Prostate gland (tissue), 2 donors: ENCODE results near the gene SLC35A3. TPM values are rescaled to one million over a fixed set of nuclear protein-coding genes. Genes with fewer than 3 reads are reported as not detected.
"Not testable (repeated sequence)": the region's sequence is repeated elsewhere in the genome, so short reads cannot be mapped to it uniquely, and the experiment has no call there.

Experiments
- DNase-seq: peaks from one replicate; pipeline ENCODE4 v3.0.0-alpha.2; 2019; ENCODE audit warnings: low spot score
- H3K27ac ChIP-seq, 2 donors: fragments of 200-600 bp; sonication (generic); 2 replicates each; pipeline ENCODE4 v1.5.1; 2017 to 2019
- H3K27me3 ChIP-seq: fragments of 200-600 bp; sonication (generic); replicated peaks from 2 replicates; pipeline ENCODE4 v1.5.1; 2019; ENCODE audit not compliant: insufficient read depth
- H3K36me3 ChIP-seq, 2 donors: fragments of 200-600 bp; sonication (generic); 1 replicate in 1 of 2; 2 replicates in 1 of 2; pipeline versions ENCODE4 v1.5.1 to v1.8.1; 2017 to 2019
- H3K4me1 ChIP-seq: fragments of 200-600 bp; sonication (generic); replicated peaks from 2 replicates; pipeline ENCODE4 v1.5.1; 2019
- H3K4me3 ChIP-seq, 2 donors: fragments of 200-600 bp; sonication (generic); 2 replicates each; pipeline ENCODE4 v1.5.1; 2017 to 2019
- H3K9me3 ChIP-seq: fragments of 200-600 bp; sonication (generic); 2 replicates; pipeline ENCODE4 v1.5.1; 2017
- POLR2A ChIP-seq: fragments of 450-650 bp; IDR thresholded peaks from one replicate; pipeline ENCODE4 v1.6.1; 2016; ENCODE audit warnings: antibody characterized with exemption, mild to moderate bottlenecking
- POLR2AphosphoS5 ChIP-seq: sonication (generic); formaldehyde crosslinking; IDR thresholded peaks from one replicate; pipeline ENCODE4 v1.6.1; 2017; ENCODE audit warnings: antibody characterized with exemption
- WGBS: methylation state at CpG from one replicate; pipeline ENCODE4 v1.1.5; 2018; 5-methylcytosine and 5-hydroxymethylcytosine counted together
- intact Hi-C: fragments of 100-400 bp; cut with DNase I; formaldehyde crosslinking; loops from one replicate; pipeline ENCODE4 v1.14.2; 2022
- total RNA-seq, 2 donors: library from RNA; depleted of rRNA; stranded (reverse); fragments of >200 nt; gene quantifications; one replicate each; pipeline ENCODE4 v1.1.0, GENCODE V29; 2016
- TF ChIP-seq, protein P1 (sequence below), 4 experiments: fragments of 200-600 bp in 2 of 4; fragments of 450-650 bp in 2 of 4; sonication (generic) in 2 of 4; IDR thresholded peaks; 1 replicate in 3 of 4; 2 replicates in 1 of 4; pipeline ENCODE4 v1.5.1; 2016 to 2019; ENCODE audit warnings: antibody characterized with exemption in 4 of 4, mild to moderate bottlenecking in 2 of 4, moderate library complexity in 2 of 4

Gene SLC35A3
- total RNA-seq, 2 donors from 2014 or later: 32.0 to 79.5 TPM

DNA sequence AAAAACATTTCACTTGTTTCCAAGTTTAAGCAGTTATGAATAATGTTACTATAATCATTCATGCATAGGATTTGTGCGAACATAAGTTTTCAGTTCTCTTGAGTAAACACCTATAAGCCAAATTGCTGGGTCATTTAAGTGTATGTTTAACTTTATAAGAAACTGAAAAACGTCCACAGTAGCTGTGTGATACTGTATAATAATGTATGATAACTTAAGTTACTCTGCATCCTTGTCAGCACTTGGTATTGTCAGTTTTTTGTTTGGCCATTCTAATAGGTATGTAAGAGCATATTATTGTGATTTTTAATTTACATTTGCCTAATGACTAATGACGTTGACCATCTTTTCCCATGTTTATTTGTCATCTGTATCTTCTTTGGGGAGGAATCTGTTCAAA lies 14.4 kb upstream of the SLC35A3 start:
- no peak overlapping the region for H3K4me3 ChIP-seq
- H3K27ac ChIP-seq: no peak overlapping the region
- intact Hi-C loops: no loop called here
- no peaks in the 10 kb centered on the region for H3K9me3 ChIP-seq
- no peak for DNase-seq
- TF ChIP-seq POLR2A: no peak
- TF ChIP-seq, protein P1, sequence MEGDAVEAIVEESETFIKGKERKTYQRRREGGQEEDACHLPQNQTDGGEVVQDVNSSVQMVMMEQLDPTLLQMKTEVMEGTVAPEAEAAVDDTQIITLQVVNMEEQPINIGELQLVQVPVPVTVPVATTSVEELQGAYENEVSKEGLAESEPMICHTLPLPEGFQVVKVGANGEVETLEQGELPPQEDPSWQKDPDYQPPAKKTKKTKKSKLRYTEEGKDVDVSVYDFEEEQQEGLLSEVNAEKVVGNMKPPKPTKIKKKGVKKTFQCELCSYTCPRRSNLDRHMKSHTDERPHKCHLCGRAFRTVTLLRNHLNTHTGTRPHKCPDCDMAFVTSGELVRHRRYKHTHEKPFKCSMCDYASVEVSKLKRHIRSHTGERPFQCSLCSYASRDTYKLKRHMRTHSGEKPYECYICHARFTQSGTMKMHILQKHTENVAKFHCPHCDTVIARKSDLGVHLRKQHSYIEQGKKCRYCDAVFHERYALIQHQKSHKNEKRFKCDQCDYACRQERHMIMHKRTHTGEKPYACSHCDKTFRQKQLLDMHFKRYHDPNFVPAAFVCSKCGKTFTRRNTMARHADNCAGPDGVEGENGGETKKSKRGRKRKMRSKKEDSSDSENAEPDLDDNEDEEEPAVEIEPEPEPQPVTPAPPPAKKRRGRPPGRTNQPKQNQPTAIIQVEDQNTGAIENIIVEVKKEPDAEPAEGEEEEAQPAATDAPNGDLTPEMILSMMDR (IDR thresholded peaks at IDR 0.05): no peak
- TF ChIP-seq POLR2AphosphoS5: no peak
- 83% methylated on average over 3 of the region's 3 CpGs for WGBS
- H3K27me3 ChIP-seq: no peaks in the 10 kb centered on the region
- no peaks in the 10 kb centered on the region for H3K36me3 ChIP-seq
- no peaks in the 10 kb centered on the region for H3K4me1 ChIP-seq

DNA sequence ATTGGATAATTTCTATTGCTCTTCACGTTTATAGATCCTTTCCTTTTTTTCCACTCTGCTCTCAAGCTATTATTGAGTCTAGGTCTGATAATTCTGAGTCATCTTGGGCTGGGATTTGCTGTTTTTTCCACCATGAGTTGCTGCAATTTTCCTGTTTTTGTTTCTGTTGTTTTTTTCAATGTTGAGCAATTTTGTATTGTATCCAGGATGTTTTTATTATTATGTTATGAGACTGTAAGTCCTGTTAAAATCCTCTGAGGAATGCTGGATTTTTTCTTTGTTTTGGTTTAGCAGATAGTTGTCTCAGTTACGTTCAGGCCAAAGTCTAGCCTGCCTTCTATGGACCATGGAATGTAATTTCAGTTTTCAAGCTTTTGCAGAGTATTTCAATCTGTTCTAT lies 13.0 kb upstream of the SLC35A3 start:
- Histone ChIP-seq H3K4me1 (no peaks in the 10 kb centered on the region), H3K9me3 (no peaks in the 10 kb centered on the region), H3K27me3 (no peaks in the 10 kb centered on the region), H3K36me3 (no peaks in the 10 kb centered on the region), H3K4me3 (no peak overlapping the region), H3K27ac (no peak overlapping the region)
- WGBS: 45% methylated on average over 2 of the region's 2 CpGs
- no peak for DNase-seq
- intact Hi-C loops: no loop called here
- TF ChIP-seq, protein P1 (IDR thresholded peaks at IDR 0.05): no peak
- no peak for TF ChIP-seq POLR2AphosphoS5
- TF ChIP-seq POLR2A: no peak

DNA sequence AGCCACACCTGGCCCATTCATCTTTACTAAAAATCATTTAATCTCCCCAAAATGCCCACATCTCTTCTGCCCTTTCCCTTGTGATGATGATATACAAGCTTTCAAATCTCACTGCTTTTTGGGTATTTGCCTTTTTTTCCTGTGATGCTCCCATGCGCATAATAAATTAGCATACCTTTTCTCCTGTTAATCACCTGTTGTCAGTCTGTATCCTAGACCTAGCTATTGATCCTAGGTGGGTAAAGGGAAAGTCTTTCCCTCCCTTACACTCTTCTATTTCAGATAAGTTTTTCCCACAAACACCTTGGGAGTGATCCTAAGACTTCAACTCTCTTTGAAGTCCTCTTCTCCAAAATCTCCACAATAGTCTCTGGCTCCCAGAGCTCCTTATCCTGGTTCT lies 12.0 kb upstream of the SLC35A3 start:
- TF ChIP-seq POLR2A (no peak), POLR2AphosphoS5 (no peak)
- TF ChIP-seq, protein P1 (IDR thresholded peaks at IDR 0.05): no peak
- Histone ChIP-seq H3K27me3 (no peaks in the 10 kb centered on the region), H3K9me3 (no peaks in the 10 kb centered on the region), H3K36me3 (no peaks in the 10 kb centered on the region), H3K4me3 (no peak overlapping the region), H3K27ac (no peak overlapping the region), H3K4me1 (no peaks in the 10 kb centered on the region)
- WGBS: 93% methylated on average over 1 of the region's 1 CpG
- DNase-seq: no peak
- intact Hi-C loops: no loop called here

DNA sequence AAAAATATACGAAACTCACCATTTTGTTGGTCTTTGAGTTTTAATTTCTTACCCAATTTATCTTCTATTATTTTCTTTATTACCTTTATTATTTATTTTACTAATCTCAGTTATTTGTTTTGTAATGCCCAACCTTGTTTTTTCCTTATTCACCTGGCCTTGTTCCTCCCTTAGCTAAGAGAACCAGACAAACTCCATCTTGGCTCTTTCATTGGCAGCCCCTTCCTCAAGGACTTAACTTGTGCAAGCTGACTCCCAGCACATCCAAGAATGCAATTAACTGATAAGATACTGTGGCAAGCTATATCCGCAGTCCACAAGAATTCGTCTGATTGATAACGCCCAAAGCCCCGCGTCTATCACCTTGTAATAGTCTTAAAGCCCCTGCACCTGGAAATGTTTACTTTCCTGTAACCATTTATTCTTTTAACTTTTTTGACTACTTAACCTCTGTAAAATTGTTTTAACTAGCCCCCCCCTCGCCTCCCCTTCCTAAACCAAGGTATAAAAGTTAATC lies 10.5 kb upstream of the SLC35A3 start:
- 55% methylated on average over 7 of the region's 7 CpGs for WGBS
- H3K27me3 ChIP-seq, H3K4me3 ChIP-seq, DNase-seq, intact Hi-C loops, H3K27ac ChIP-seq, H3K4me1 ChIP-seq, H3K36me3 ChIP-seq, H3K9me3 ChIP-seq: not testable (repeated sequence)

DNA sequence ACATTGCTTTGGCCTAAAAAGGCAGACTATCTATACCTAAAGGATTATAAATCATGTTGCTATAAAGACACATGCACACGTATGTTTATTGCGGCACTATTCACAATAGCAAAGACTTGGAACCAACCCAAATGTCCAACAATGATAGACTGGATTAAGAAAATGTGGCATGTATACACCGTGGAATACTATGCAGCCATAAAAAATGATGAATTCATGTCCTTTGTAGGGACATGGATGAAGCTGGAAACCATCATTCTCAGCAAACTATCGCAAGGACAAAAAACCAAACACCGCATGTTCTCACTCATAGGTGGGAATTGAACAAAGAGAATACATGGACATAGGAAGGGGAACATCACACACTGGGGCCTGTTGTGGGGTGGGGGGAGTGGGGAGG lies 9.5 kb upstream of the SLC35A3 start:
- H3K36me3 ChIP-seq, H3K4me1 ChIP-seq, DNase-seq, H3K4me3 ChIP-seq, intact Hi-C loops, H3K27ac ChIP-seq, H3K9me3 ChIP-seq, H3K27me3 ChIP-seq: not testable (repeated sequence)
- WGBS: 73% methylated on average over 5 of the region's 5 CpGs

DNA sequence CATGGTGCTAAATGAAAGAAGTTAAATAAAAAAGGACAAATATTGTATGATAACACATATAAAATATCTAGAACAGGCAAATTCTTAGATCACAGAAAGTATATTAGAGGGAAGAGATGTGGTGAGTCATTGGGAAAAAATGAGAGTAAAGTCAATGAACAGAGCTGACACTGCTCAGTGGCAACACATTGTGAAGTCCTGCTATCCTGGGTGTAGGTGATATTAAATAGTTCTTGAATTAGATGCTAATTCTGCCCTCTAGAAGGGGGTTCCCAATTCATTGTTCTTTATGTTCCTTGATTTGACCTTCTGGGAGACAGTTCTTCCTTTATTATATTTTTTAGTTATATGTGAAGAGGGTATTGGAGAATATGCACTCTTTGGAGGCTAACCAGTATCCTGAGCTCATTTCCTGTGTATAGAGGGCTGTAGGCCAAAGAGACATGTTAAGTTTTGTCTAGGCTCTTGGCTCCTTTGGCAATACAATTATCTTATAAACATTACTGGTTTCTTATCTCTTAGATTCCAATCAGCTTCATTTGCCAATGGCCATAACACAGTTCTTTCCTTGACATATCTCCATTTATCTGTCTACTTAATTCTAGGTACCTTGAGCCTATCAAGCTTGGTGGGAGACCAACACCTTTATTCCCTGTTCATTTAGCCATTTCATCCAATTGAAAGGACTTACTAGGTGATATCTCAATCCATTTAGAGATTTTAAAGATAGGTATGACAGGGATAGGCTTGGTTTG lies 6.6 kb upstream of the SLC35A3 start:
- intact Hi-C loops: no loop called here

More for the DNA sequence above, 6.6 kb upstream of the SLC35A3 start:
- Histone ChIP-seq H3K27ac (no peak overlapping the region), H3K9me3 (no peaks in the 10 kb centered on the region), H3K36me3 (no peaks in the 10 kb centered on the region), H3K4me1 (peaks cover 3% of the 10 kb centered on the region), H3K4me3 (no peak overlapping the region), H3K27me3 (no peaks in the 10 kb centered on the region)
- TF ChIP-seq, protein P1 (IDR thresholded peaks at IDR 0.05): no peak
- TF ChIP-seq POLR2AphosphoS5 (no peak), POLR2A (no peak)
- no peak for DNase-seq
